KMS-11 (cell line): ENCODE measurements around the gene MRPS22.

ENCODE experiments used
- H2AFZ ChIP-seq: fragments of 200-600 bp; sonication (generic); 2 replicates; pipeline ENCODE4 v1.6.1; 2016; ENCODE audit warnings: antibody characterized with exemption, mixed run types, low read depth
- H3K27ac ChIP-seq: fragments of 200-600 bp; sonication (generic); 2 replicates; pipeline ENCODE4 v1.6.1; 2016; ENCODE audit warnings: mild to moderate bottlenecking, mixed run types
- H3K27me3 ChIP-seq: fragments of 200-600 bp; sonication (generic); 2 replicates; pipeline ENCODE4 v1.6.1; 2017; ENCODE audit warnings: mild to moderate bottlenecking, low read depth, mixed run types, moderate library complexity; ENCODE audit not compliant: insufficient read depth
- H3K36me3 ChIP-seq: fragments of 200-600 bp; sonication (generic); 2 replicates; pipeline ENCODE4 v1.6.1; 2017; ENCODE audit warnings: mild to moderate bottlenecking, mixed run types; ENCODE audit not compliant: insufficient read depth
- H3K4me1 ChIP-seq: fragments of 200-600 bp; sonication (generic); 2 replicates; pipeline ENCODE4 v1.6.1; 2016; ENCODE audit warnings: mild to moderate bottlenecking, low read depth, mixed run types; ENCODE audit not compliant: poor library complexity, severe bottlenecking
- H3K4me2 ChIP-seq: fragments of 200-600 bp; sonication (generic); 2 replicates; pipeline ENCODE4 v1.7.0; 2016; ENCODE audit warnings: mild to moderate bottlenecking, mixed run types
- H3K4me3 ChIP-seq: fragments of 200-600 bp; sonication (generic); IDR thresholded peaks from 2 replicates; pipeline ENCODE4 v1.6.1; 2017; ENCODE audit warnings: low read depth, low read length, mixed read lengths; ENCODE audit not compliant: insufficient read depth
- H3K79me2 ChIP-seq: fragments of 200-600 bp; sonication (generic); 2 replicates; pipeline ENCODE4 v1.6.1; 2016; ENCODE audit warnings: low read depth, mixed run types; ENCODE audit not compliant: insufficient read depth
- H3K9ac ChIP-seq: fragments of 200-600 bp; sonication (generic); 2 replicates; pipeline ENCODE4 v1.6.1; 2016; ENCODE audit warnings: mild to moderate bottlenecking, mixed run types
- H4K20me1 ChIP-seq: fragments of 200-600 bp; sonication (generic); 2 replicates; pipeline ENCODE4 v1.6.1; 2016; ENCODE audit warnings: mild to moderate bottlenecking, mixed run types; ENCODE audit not compliant: insufficient read depth
- TF ChIP-seq, protein P1 (sequence below): fragments of 200-600 bp; sonication (generic); conservative IDR thresholded peaks from 2 replicates; pipeline ENCODE4 v1.6.1; 2017; ENCODE audit warnings: low read depth, mild to moderate bottlenecking, antibody characterized with exemption, low read length, moderate library complexity, mixed read lengths

MRPS22 gene

DNA sequence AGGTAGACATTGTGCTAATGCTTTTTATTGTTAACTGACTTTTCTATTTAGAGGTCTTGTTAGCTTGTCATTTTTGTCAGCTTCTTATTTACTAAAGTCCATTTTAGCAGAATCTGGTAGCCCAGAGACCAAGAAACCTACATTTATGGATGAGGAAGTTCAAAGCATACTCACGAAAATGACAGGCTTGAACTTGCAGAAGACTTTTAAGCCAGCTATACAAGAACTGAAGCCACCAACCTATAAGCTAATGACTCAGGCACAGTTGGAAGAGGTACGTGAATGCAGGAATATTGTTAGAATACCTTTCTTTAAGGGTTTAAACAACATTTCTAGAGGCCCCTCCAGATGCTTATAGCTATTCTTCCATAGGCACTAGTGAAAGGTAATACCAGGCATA lies 3.0 kb downstream of the MRPS22 start:
- TF ChIP-seq, protein P1, sequence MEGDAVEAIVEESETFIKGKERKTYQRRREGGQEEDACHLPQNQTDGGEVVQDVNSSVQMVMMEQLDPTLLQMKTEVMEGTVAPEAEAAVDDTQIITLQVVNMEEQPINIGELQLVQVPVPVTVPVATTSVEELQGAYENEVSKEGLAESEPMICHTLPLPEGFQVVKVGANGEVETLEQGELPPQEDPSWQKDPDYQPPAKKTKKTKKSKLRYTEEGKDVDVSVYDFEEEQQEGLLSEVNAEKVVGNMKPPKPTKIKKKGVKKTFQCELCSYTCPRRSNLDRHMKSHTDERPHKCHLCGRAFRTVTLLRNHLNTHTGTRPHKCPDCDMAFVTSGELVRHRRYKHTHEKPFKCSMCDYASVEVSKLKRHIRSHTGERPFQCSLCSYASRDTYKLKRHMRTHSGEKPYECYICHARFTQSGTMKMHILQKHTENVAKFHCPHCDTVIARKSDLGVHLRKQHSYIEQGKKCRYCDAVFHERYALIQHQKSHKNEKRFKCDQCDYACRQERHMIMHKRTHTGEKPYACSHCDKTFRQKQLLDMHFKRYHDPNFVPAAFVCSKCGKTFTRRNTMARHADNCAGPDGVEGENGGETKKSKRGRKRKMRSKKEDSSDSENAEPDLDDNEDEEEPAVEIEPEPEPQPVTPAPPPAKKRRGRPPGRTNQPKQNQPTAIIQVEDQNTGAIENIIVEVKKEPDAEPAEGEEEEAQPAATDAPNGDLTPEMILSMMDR, result no peak
- Histone ChIP-seq H3K27me3 (no peaks in the 10 kb centered on the region), H2AFZ (no peak overlapping the region), H3K4me3 (no peak overlapping the region), H4K20me1 (no peaks in the 10 kb centered on the region), H3K36me3 (no peaks in the 10 kb centered on the region; the same call in 1 of the 2 replicates), H3K9ac (no peak overlapping the region), H3K79me2 (peaks cover 29% of the 10 kb centered on the region; the same call in 1 of the 2 replicates), H3K4me1 (peaks cover 15% of the 10 kb centered on the region), H3K4me2 (no peak overlapping the region), H3K27ac (no peak overlapping the region)

- Histone ChIP-seq H3K36me3 (peaks cover 7% of the 10 kb centered on the region; the same call in 1 of the 2 replicates), H2AFZ (no peak overlapping the region), H3K9ac (no peak overlapping the region), H3K4me1 (no peaks in the 10 kb centered on the region), H3K4me2 (no peak overlapping the region), H3K4me3 (no peak overlapping the region), H3K79me2 (no peaks in the 10 kb centered on the region), H3K27me3 (no peaks in the 10 kb centered on the region), H3K27ac (no peak overlapping the region), H4K20me1 (no peaks in the 10 kb centered on the region)
- TF ChIP-seq, protein P1, result no peak; the same call in 1 of the 2 replicates
These were observed 10.2 kb downstream of the MRPS22 start for GRCh38 chr3:139353920-139354556.

- no peaks in the 10 kb centered on the region for H3K4me1 ChIP-seq
- no peak overlapping the region for H3K27ac ChIP-seq
- no peaks in the 10 kb centered on the region for H3K27me3 ChIP-seq
- peaks cover 7% of the 10 kb centered on the region; the same call in 1 of the 2 replicates for H3K36me3 ChIP-seq
- no peak overlapping the region for H3K4me3 ChIP-seq
- TF ChIP-seq, protein P1, result no peak
- no peak overlapping the region for H3K9ac ChIP-seq
- H3K4me2 ChIP-seq, result no peak overlapping the region
- H4K20me1 ChIP-seq, result no peaks in the 10 kb centered on the region
- no peak overlapping the region for H2AFZ ChIP-seq
- no peaks in the 10 kb centered on the region for H3K79me2 ChIP-seq
These were observed 10.8 kb downstream of the MRPS22 start for GRCh38 chr3:139354661-139355060.

DNA sequence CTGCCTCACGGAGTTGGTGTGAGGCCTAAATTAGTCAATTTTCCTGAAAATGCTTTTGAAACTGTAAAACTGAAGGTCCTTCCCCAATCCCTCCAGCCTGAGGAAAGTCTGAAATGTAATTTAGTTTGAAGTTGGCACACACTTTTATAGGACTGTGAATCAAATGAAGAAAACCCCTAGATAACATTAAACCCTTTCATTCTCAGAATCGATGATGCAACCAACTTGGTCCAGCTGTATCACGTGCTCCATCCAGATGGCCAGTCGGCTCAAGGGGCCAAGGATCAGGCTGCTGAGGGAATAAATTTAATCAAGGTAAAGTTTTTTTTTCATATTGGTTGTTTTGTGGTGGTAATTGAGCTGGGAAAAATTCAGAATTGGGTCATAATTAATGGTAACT lies 11.7 kb downstream of the MRPS22 start:
- H2AFZ ChIP-seq, result no peak overlapping the region
- H3K4me1 ChIP-seq, result no peaks in the 10 kb centered on the region
- H3K4me3 ChIP-seq, result no peak overlapping the region
- TF ChIP-seq, protein P1, result no peak
- H4K20me1 ChIP-seq, result no peaks in the 10 kb centered on the region
- peaks cover 7% of the 10 kb centered on the region; the same call in 1 of the 2 replicates for H3K36me3 ChIP-seq
- no peak overlapping the region for H3K4me2 ChIP-seq
- no peak overlapping the region for H3K9ac ChIP-seq
- H3K27me3 ChIP-seq, result no peaks in the 10 kb centered on the region
- H3K27ac ChIP-seq, result no peak overlapping the region
- H3K79me2 ChIP-seq, result no peaks in the 10 kb centered on the region
